Measurements from ENCODE around the gene PADI1. TPM values are rescaled to one million over a fixed set of nuclear protein-coding genes. Genes with fewer than 3 reads are reported as not detected.

The PADI1 gene
- total RNA-seq, 6 experiments from 2014 or later, result 0.44 to 1.4 (median 0.92) TPM; not detected in 2

DNA sequence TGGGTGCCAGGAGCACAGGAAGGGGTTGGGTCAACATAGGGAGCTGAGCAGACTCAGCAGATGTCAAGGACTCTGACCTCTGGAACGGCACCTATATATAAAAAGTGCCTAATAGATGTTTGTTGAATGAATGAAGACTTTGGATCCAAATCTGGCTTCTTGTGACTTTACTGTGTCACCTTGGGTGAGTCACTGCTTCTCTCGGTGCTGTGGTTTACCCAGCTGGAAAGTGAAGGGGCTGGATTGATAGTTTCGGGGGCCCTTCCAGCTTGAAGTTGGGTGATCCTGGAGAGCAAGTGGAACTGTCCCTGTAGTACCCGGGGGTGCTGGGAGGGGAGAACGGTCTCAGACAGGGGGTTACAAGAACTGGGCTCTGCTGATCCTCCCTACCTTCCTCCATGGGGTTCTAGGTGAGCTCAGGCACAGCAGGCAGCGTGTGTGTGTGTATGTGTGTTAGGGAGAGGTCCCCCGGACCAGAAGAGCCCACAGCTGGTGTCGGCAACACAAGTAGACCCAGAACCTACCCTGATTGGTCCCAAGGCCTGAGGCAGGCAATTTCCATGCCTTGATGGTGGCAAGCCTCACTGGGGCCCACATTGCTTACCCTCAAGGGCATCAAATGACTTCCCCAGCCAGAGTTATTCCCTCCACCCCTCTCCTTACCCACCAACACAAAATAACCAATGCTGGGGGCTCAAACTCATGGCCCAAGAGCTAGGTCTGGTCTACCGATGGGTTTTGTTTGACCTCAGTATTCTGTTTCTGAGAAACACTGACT, 5.5 kb upstream of the PADI1 start:
- DNase-seq (peak in 1 of 3 donors; percentile 18), ATAC-seq (no peak)
- WGBS (ENCODE audit: insufficient coverage, low coverage, low lambda C conversion rate, missing lambda C conversion rate), result 54% methylated on average over 6 of the region's 9 CpGs
- H3K4me3 ChIP-seq, result no peak overlapping the region
- H3K9me3 ChIP-seq, result no peaks in the 10 kb centered on the region
- H3K36me3 ChIP-seq, result no peaks in the 10 kb centered on the region
- H3K27ac ChIP-seq, result no peak overlapping the region
- H3K4me1 ChIP-seq, result no peaks in the 10 kb centered on the region
- TF ChIP-seq POLR2A (IDR thresholded peaks at IDR 0.05), result no peak
- TF ChIP-seq, protein P1, sequence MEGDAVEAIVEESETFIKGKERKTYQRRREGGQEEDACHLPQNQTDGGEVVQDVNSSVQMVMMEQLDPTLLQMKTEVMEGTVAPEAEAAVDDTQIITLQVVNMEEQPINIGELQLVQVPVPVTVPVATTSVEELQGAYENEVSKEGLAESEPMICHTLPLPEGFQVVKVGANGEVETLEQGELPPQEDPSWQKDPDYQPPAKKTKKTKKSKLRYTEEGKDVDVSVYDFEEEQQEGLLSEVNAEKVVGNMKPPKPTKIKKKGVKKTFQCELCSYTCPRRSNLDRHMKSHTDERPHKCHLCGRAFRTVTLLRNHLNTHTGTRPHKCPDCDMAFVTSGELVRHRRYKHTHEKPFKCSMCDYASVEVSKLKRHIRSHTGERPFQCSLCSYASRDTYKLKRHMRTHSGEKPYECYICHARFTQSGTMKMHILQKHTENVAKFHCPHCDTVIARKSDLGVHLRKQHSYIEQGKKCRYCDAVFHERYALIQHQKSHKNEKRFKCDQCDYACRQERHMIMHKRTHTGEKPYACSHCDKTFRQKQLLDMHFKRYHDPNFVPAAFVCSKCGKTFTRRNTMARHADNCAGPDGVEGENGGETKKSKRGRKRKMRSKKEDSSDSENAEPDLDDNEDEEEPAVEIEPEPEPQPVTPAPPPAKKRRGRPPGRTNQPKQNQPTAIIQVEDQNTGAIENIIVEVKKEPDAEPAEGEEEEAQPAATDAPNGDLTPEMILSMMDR (IDR thresholded peaks at IDR 0.05), result no peak
- no peaks in the 10 kb centered on the region for H3K27me3 ChIP-seq
- intact Hi-C loops (cut with DNase I), result loop anchor here in 1 of 2 donors (10.0 kb wide), 1 partner anchor 1615 kb away; no protein-coding TSS in a partner anchor

GRCh38 chr1:17200246-17200645, 4.7 kb upstream of the PADI1 start:
- TF ChIP-seq, protein P1 (IDR thresholded peaks at IDR 0.05), result no peak
- TF ChIP-seq POLR2A (IDR thresholded peaks at IDR 0.05), result no peak
- Histone ChIP-seq H3K9me3 (no peaks in the 10 kb centered on the region), H3K4me3 (no peak overlapping the region), H3K27ac (no peak overlapping the region), H3K4me1 (no peaks in the 10 kb centered on the region), H3K36me3 (no peaks in the 10 kb centered on the region), H3K27me3 (no peaks in the 10 kb centered on the region)
- WGBS (ENCODE audit: insufficient coverage, low coverage, low lambda C conversion rate, missing lambda C conversion rate), result 45% methylated on average over 8 of the region's 8 CpGs
- DNase-seq (no peak), ATAC-seq (no peak)
- intact Hi-C loops (cut with DNase I), result no loop called here

GRCh38 chr1:17200756-17201155, 4.2 kb upstream of the PADI1 start:
- intact Hi-C loops (cut with DNase I), result no loop called here
- Histone ChIP-seq H3K4me3 (no peak overlapping the region), H3K4me1 (no peaks in the 10 kb centered on the region), H3K9me3 (no peaks in the 10 kb centered on the region), H3K36me3 (no peaks in the 10 kb centered on the region), H3K27me3 (no peaks in the 10 kb centered on the region), H3K27ac (no peak overlapping the region)
- peak in 1 of 3 donors; percentile 1 for DNase-seq
- no peak for TF ChIP-seq POLR2A (IDR thresholded peaks at IDR 0.05)
- TF ChIP-seq, protein P1 (IDR thresholded peaks at IDR 0.05), result no peak
- no peak for ATAC-seq
- WGBS (ENCODE audit: insufficient coverage, low coverage, low lambda C conversion rate, missing lambda C conversion rate), result 51% methylated on average over 4 of the region's 5 CpGs

DNA sequence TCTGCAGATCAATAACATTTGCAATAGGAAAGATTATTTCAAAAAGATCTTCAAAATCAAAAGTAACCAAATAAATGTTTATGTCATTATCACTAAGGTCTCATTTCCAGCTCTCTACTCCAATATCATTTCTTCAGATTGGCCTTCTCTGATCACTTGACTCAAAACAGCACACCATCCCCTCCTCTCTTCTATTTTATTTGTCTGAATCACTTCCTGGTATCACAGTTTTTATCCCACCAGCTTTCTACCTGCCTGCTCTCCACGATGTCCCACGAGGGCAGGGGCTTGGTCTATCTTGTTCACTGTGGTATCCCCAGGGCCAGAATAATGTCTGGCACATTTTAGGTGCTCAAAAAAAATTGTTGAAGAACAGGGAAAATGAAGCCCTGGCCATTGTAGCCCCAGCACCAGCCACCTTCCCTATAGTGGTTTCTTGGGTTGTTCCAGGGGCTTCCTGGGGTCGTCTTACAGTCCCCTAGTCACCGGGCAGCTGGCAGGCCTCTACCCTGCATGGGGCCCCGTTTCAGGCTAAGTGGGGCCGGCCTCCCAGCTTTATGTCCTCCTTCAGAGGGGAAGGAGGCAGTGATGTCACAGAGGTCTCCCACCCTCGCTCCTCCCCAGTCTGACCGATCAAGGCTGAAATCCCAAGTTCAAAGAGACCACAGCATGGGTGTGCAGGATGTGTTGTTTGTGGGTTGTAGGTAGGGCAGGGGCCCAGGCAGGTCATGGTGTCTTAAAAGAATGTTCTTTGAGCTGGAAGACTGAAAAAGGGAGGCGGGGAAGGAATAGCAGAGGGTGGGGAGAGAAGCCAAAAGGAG, 3.5 kb upstream of the PADI1 start:
- Histone ChIP-seq H3K4me1 (no peaks in the 10 kb centered on the region), H3K9me3 (no peaks in the 10 kb centered on the region), H3K27me3 (no peaks in the 10 kb centered on the region), H3K4me3 (no peak overlapping the region), H3K36me3 (no peaks in the 10 kb centered on the region), H3K27ac (no peak overlapping the region)
- ATAC-seq, result no peak
- TF ChIP-seq POLR2A (IDR thresholded peaks at IDR 0.05), result no peak
- TF ChIP-seq, protein P1 (IDR thresholded peaks at IDR 0.05), result no peak
- intact Hi-C loops (cut with DNase I), result no loop called here
- DNase-seq, result peak in 1 of 3 donors; percentile 31
- 48% methylated on average over 7 of the region's 9 CpGs for WGBS (ENCODE audit: insufficient coverage, low coverage, low lambda C conversion rate, missing lambda C conversion rate)
